HG03565 (cell line): ENCODE results near the gene ADRA2C.

Experiments used
- ATAC-seq: cut with Tn5 transposase; IDR thresholded peaks from one replicate; pipeline ENCODE4 v1.9.1; 2021; ENCODE audit warnings: mild to moderate bottlenecking, moderate library complexity; ENCODE audit not compliant: unreplicated experiment

Gene ADRA2C

GRCh38 chr4:3791910-3792542, 25.8 kb downstream of the ADRA2C start:
- ATAC-seq, result no peak

GRCh38 chr4:3792813-3793212, 26.6 kb downstream of the ADRA2C start:
- ATAC-seq, result no peak

- ATAC-seq, result no peak
Observed at GRCh38 chr4:3793545-3793944, 27.4 kb downstream of the ADRA2C start.

- no peak for ATAC-seq
Observed at GRCh38 chr4:3796960-3797359, 30.8 kb downstream of the ADRA2C start.

DNA sequence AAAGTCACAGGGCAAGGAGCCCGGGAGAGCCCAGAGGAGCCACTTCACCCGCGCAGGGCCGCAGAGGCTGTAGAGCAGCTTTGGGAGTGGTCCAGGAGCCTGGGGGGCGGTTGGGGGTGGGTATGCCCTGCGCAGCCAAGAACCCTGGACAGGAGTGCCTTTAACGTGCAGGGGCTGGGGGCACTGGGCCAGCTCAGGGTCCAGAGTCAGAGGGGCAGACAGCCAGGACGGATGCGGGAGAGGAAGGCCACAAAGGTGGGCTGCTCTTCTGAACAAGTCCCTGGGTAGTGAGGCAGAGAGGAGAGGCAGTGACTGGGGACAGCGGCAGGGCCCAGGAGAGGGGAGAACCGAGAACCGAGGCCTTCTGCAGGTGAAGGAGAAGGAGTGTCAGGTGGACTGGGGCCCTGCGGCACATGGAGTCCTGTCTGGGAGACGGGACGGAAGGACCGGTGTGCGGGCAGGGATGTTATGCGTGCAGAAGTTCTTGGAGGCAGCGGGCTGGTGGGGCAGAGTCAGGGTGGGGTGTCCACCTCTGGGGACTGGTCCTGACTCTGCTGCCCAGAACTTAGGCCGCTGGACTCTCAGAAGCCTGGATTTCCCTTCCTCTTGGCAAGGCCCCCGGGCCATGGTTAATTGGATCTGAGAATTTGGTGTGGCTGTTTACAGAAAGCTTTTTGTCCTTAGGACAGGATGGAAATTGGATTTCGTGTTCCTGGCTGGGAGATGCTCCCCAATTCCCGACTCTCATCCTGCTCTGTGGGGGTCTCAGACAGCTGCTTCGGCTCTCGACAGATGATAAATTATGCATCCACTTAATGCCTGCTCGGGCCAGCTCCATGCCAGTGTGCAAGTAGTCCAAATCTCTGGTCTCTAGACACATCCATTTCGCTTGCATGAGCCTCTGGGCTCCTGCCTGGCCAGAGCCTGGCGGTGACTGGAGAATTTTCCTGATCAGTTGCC, 31.9 kb downstream of the ADRA2C start:
- ATAC-seq, result no peak

DNA sequence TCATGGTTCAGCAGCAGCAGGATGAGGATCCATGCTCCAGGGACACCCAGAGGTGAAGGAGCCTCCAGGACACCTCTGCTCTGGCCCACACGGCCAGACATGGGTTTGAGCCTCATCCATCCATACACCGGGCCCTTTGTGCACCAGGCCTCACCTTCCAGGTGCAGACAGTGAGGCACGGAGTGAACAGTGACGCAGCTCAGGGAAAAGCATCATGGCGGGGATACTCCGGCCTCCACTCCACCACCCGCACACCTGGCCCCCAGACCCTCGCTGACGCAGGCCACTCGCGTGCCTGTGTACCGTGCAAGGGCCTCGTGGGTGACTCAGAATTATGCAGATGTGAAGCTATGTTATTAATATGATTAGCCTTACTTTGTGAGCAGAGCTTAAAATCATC, 33.3 kb downstream of the ADRA2C start:
- ATAC-seq, result no peak

GRCh38 chr4:3800351-3800750, 34.2 kb downstream of the ADRA2C start:
- ATAC-seq, result no peak

- ATAC-seq, result no peak
Observed at GRCh38 chr4:3801521-3801920, 35.3 kb downstream of the ADRA2C start.

DNA sequence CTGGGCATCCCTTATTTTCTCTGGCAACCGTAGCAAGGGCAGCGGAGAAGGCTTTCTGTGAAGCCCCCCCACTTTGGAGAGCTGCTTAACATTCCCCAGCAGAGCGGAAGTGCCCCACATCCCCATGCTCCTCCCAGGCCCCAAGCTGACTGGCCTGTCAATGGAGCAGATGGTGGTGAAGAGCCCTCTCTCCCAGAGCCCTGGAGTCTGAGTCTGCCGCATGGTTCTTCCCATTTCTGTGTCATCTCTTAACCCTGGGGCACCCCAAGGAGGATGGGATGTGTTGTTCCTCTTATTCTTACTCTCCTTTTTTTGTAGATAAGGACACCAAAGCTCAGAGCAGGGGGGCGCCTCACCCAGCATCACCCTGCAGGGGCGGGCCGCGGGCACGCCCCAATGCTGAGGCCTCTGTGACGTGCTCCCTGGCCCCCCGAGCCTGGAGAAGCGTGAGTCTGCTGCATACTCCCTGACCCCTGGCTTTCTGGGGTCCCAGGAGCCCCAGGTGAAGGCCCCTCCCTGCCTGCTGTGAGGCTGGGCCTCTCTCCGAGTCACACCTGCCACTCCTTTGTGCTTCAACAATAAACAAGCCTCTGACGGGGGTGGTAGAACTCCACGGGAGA, 35.9 kb downstream of the ADRA2C start:
- ATAC-seq, result no peak

DNA sequence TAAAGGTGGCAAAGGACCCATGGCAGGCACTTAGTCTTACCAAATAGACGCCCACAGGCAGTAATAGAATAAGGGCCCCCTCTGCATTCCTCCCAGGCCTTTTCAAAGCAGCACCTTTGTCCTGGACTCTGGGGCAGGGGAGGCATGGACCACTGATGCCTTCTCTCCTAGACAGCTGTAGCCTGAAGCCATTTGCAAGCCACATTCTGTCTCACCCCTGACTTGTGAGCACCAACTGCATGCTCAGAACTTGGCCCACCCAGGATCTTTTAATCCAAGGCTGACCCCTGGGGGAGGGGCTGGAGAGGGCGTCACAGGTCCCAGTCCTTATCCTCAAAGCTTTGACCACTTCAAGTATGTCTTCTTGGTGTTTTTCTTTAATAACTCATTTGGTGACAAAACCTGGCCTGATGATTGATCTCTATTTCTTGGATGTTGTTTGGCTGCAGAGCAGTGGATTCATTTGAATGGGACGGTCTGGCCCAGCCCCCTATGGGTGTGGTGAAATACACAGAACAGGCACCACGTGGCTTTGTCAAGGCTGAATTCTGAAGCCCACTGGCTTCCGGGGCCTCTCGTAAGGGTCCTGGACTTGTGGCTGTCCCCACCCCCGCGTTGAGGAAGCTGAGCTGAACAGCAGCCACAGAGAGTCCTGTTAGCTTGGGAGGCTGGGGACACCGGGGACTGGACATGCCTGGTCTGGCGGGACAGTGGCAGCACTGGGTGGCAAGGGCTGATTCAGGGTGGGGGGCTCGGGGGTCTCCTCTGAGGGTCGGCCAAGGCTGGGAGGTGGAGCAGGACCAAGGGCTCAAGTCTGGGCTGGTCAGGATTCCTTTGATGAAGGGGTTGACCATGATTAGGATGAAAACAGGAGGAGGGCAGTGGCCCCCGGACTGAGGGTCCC, 36.6 kb downstream of the ADRA2C start:
- no peak for ATAC-seq

DNA sequence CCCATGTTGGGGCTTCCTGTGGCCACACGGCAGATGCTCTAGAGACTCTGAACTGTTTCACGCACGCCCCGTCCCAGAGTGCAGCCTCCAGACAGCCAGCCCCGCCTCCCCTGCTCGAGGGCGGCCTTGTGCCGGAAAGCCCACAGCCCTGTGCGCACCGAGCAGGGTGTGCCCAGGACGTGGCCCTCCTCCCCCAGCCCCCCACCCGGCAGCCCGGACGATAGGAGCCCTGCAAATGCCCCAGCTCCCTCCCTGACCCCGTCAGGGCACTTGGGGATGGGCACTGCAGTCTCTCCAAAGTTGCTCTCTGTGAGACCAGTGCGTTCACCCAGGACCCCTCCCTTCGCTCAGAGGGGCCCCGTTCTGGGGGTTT, 37.3 kb downstream of the ADRA2C start:
- no peak for ATAC-seq

DNA sequence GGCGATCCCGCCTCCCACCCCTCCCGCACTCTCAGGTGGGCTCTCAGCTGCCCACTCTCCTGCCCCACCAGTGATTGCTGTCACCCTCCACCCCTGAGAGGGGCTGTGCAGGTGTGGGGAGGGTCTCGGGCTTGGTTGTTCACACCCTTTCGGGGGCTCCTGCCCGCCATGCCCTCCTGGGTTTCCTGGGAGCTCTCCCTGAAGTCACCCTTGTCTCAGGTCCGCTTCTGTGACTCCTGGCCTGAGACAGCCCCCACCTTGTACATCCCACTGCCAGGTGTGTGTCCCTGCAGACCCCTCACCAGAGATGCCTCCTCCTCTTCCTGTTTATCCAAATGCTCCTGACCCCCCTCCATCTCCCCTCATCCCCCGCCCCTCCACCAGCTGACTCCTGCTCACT, 37.8 kb downstream of the ADRA2C start:
- no peak for ATAC-seq

DNA sequence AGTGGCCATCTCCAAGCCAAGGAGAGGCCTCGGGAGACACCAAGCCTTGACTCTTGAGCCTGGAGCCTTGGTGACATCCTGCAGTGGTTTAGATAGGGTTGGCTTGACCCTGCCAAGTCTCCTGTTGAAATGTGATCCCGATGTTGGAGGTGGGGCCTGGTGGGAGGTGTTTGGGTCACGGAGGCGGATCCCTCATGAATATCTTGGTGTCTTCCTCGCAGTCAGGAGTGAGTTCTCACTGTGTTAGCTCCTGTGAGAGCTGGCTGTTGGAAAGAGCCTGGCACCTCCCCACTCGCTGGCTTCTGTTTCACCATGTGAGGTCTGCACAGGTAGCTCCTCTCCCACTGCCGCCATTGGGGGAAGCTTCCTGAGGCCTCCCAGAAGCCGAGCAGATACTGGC, 38.8 kb downstream of the ADRA2C start:
- ATAC-seq, result no peak

- ATAC-seq, result no peak
Observed at GRCh38 chr4:3805731-3806130, 39.5 kb downstream of the ADRA2C start.

DNA sequence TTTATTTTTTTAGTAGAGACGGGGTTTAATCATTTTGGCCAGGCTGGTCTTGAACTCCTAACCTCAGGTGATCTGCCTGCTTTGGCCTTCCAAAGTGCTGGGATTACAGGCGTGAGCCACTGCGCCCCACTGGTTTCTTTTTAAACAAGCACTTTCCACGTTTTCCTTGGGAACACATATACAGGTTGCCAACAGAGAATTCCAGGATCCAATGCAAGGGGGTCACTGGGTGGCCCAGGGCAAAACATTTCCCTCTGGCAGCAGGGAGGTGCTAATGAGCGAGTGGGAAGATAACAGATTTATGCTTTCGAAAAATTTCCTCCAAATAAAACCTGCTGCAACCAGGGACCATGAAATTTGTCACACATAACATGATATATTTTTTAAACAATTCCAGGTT, 41.1 kb downstream of the ADRA2C start:
- ATAC-seq, result no peak

- ATAC-seq, result no peak
Observed at GRCh38 chr4:3807822-3808496, 41.8 kb downstream of the ADRA2C start.

GRCh38 chr4:3808597-3808996, 42.4 kb downstream of the ADRA2C start:
- no peak for ATAC-seq

DNA sequence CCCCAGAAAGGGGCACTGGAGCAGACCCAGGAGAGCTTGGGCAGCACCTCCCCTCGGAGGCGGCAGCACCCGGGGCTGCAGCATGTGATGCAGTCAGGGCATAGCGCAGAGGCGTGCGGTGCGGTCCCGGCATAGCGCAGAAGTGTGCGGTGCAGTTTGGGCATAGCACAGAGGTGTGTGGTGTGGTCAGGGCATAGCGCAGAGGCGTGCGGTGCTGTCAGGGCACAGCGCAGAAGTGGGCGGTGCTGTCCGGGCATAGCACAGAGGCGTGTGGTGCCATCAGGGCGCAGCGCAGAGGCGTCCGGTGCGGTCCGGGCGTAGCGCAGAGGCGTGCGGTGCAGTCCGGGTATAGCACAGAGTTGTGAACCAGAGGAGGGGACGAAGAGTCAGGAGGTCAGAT, 42.8 kb downstream of the ADRA2C start:
- no peak for ATAC-seq

DNA sequence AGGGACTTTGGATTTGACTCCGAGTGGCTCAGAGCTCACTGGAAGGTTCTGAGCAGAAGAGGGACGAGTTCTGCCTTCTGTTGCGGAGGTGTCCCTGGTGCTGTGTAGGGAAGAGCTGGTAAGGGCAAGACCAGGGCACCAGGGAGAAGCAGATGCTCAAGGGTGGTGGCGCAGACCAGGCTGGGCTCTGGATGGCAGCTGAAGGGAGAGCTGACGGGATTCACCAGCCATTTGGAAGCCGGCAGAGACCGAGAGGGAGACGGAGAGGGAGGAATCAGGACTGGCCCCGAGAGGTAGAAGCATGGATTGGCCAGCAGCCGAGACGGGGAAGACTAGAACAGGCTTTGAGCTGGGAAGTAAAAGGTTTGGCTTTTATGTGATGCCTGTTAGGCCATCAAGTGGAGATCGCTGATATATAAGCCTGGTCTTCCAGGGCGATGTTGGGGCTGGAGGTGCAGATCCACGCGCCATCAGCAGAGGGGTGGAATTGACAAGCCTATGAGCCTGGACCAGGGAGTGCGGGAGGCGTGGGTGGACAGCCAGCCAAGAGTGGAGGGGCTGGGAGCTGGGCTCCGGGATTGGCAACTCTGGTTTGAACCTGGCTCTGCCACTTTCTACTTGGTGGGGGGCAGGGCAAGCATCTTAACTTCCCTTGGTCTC, 43.4 kb downstream of the ADRA2C start:
- no peak for ATAC-seq
